Breast epithelium (tissue), 4 donors: Measurements from ENCODE around the gene SUFU. TPM values are rescaled to one million over a fixed set of nuclear protein-coding genes. Genes with fewer than 3 reads are reported as not detected.

ENCODE experiments used
- DNase-seq, 2 donors: peaks; one replicate each; pipeline ENCODE4 v3.0.0-alpha.2; 2019; ENCODE audit warnings: low spot score in 2 of 2
- H3K27ac ChIP-seq, 2 donors: fragments of 200-600 bp; sonication (generic) in 1 of 2; one replicate each; pipeline ENCODE4 v1.5.1; 2016 to 2019; ENCODE audit warnings: mild to moderate bottlenecking in 1 of 2
- H3K27me3 ChIP-seq, 2 donors: fragments of 200-600 bp; sonication (generic) in 1 of 2; one replicate each; pipeline versions ENCODE4 v1.5.1 to v1.6.0; 2017 to 2019; ENCODE audit warnings: control low read depth in 1 of 2, mild to moderate bottlenecking in 1 of 2
- H3K36me3 ChIP-seq: fragments of 200-600 bp; one replicate; pipeline ENCODE4 v1.5.1; 2019
- H3K4me1 ChIP-seq, 2 donors: fragments of 200-600 bp; sonication (generic); one replicate each; pipeline ENCODE4 v1.5.1; 2016 to 2019; ENCODE audit warnings: control low read depth in 1 of 2
- H3K4me3 ChIP-seq, 3 donors: fragments of 200-600 bp; sonication (generic); 1 replicate in 2 of 3; 2 replicates in 1 of 3; pipeline ENCODE4 v1.5.1; 2016 to 2019; ENCODE audit warnings: mild to moderate bottlenecking in 3 of 3, moderate library complexity in 2 of 3
- H3K9me3 ChIP-seq, 2 donors: fragments of 200-600 bp; sonication (generic) in 1 of 2; one replicate each; pipeline ENCODE4 v1.5.1; 2016 to 2019; ENCODE audit warnings: control low read depth in 1 of 2
- CTCF ChIP-seq, 3 donors: fragments of 450-650 bp; IDR thresholded peaks; one replicate each; pipeline ENCODE4 v1.5.1; 2016 to 2017; ENCODE audit warnings: antibody characterized with exemption in 3 of 3, mild to moderate bottlenecking in 3 of 3, moderate library complexity in 3 of 3
- POLR2A ChIP-seq: fragments of 450-650 bp; IDR thresholded peaks from one replicate; pipeline ENCODE4 v1.6.1; 2016; ENCODE audit warnings: antibody characterized with exemption, mild to moderate bottlenecking, moderate library complexity
- POLR2AphosphoS5 ChIP-seq, 3 donors: sonication (generic); formaldehyde crosslinking; IDR thresholded peaks; one replicate each; pipeline ENCODE4 v1.6.1; 2017; ENCODE audit warnings: antibody characterized with exemption in 3 of 3
- intact Hi-C: fragments of 100-400 bp; cut with DNase I; formaldehyde crosslinking; loops from one replicate; pipeline ENCODE4 v1.15.1; 2023; ENCODE audit warnings: low total_unique reads
- total RNA-seq, 3 donors: library from RNA; depleted of rRNA; stranded (reverse); fragments of >200 nt; gene quantifications; one replicate each; pipeline ENCODE4 v1.1.0, GENCODE V29; 2016

Gene SUFU
- total RNA-seq, 3 donors from 2014 or later = 6.2 to 9.1 (median 8.6) TPM

GRCh38 chr10:102460836-102461186 is 43.0 kb upstream of the SUFU start:
- peak overlapping the region; percentile 55 to 82 (median 59) for H3K4me3 ChIP-seq
- intact Hi-C loops = no loop called here
- no peaks in the 10 kb centered on the region for H3K4me1 ChIP-seq
- no peaks in the 10 kb centered on the region for H3K27me3 ChIP-seq
- DNase-seq = no peak
- H3K36me3 ChIP-seq = no peaks in the 10 kb centered on the region
- H3K27ac ChIP-seq = peak overlapping the region in 1 of 2 donors; percentile 5
- TF ChIP-seq POLR2A (no peak), CTCF (IDR thresholded peaks at IDR 0.05) (no peak), POLR2AphosphoS5 (IDR thresholded peaks at IDR 0.05) (no peak)
- H3K9me3 ChIP-seq = no peaks in the 10 kb centered on the region

- intact Hi-C loops = no loop called here
- peak; percentile 90 to 94 for DNase-seq
These were observed 42.4 kb upstream of the SUFU start for GRCh38 chr10:102461187-102462054.

GRCh38 chr10:102462512-102463054 is 41.2 kb upstream of the SUFU start:
- intact Hi-C loops = no loop called here

More at GRCh38 chr10:102461187-102462054, 42.4 kb upstream of the SUFU start:
- Histone ChIP-seq H3K27ac (peak overlapping the region in 1 of 2 donors; percentile 5), H3K36me3 (no peaks in the 10 kb centered on the region), H3K9me3 (no peaks in the 10 kb centered on the region), H3K4me1 (no peaks in the 10 kb centered on the region), H3K4me3 (peak overlapping the region; percentile 55 to 82 (median 59)), H3K27me3 (no peaks in the 10 kb centered on the region)
- peak in 2 of 3 donors; percentile 40 to 52 for TF ChIP-seq POLR2AphosphoS5 (IDR thresholded peaks at IDR 0.05)
- no peak for TF ChIP-seq POLR2A

GRCh38 chr10:102463983-102464382 is 39.8 kb upstream of the SUFU start:
- DNase-seq = no peak
- H3K27ac ChIP-seq = no peak overlapping the region
- intact Hi-C loops = no loop called here
- H3K27me3 ChIP-seq = no peaks in the 10 kb centered on the region
- H3K4me3 ChIP-seq = no peak overlapping the region
- no peaks in the 10 kb centered on the region for H3K4me1 ChIP-seq
- no peaks in the 10 kb centered on the region for H3K36me3 ChIP-seq
- TF ChIP-seq POLR2AphosphoS5 (IDR thresholded peaks at IDR 0.05) (no peak), POLR2A (no peak), CTCF (IDR thresholded peaks at IDR 0.05) (no peak)
- H3K9me3 ChIP-seq = no peaks in the 10 kb centered on the region

More at GRCh38 chr10:102462512-102463054, 41.2 kb upstream of the SUFU start:
- H3K27ac ChIP-seq = no peak overlapping the region
- no peaks in the 10 kb centered on the region for H3K9me3 ChIP-seq
- no peaks in the 10 kb centered on the region for H3K27me3 ChIP-seq
- no peak overlapping the region for H3K4me3 ChIP-seq
- no peak for DNase-seq
- no peaks in the 10 kb centered on the region for H3K36me3 ChIP-seq
- TF ChIP-seq CTCF (IDR thresholded peaks at IDR 0.05) (no peak), POLR2AphosphoS5 (IDR thresholded peaks at IDR 0.05) (no peak), POLR2A (no peak)
- H3K4me1 ChIP-seq = no peaks in the 10 kb centered on the region

- no peaks in the 10 kb centered on the region for H3K27me3 ChIP-seq
- no peak for DNase-seq
- no peaks in the 10 kb centered on the region for H3K36me3 ChIP-seq
- no peaks in the 10 kb centered on the region for H3K4me1 ChIP-seq
- H3K27ac ChIP-seq = no peak overlapping the region
- TF ChIP-seq POLR2AphosphoS5 (IDR thresholded peaks at IDR 0.05) = no peak
- intact Hi-C loops = no loop called here
- no peak overlapping the region for H3K4me3 ChIP-seq
- H3K9me3 ChIP-seq = no peaks in the 10 kb centered on the region
These were observed 38.3 kb upstream of the SUFU start for GRCh38 chr10:102465466-102465865.

GRCh38 chr10:102467318-102467717 is 36.5 kb upstream of the SUFU start:
- DNase-seq = no peak
- H3K4me1 ChIP-seq = no peaks in the 10 kb centered on the region
- no peak overlapping the region for H3K4me3 ChIP-seq
- TF ChIP-seq POLR2AphosphoS5 (IDR thresholded peaks at IDR 0.05) (no peak), CTCF (IDR thresholded peaks at IDR 0.05) (no peak), POLR2A (no peak)
- H3K9me3 ChIP-seq = no peaks in the 10 kb centered on the region
- intact Hi-C loops = no loop called here
- H3K27ac ChIP-seq = no peak overlapping the region
- no peaks in the 10 kb centered on the region for H3K36me3 ChIP-seq
- no peaks in the 10 kb centered on the region for H3K27me3 ChIP-seq
